Epithelial cell of esophagus (primary cell): ENCODE results near the gene TRAPPC12.

Source experiments
- DNase-seq: peaks from one replicate; pipeline ENCODE4 v3.0.0; 2010; ENCODE audit warnings: low read depth
- H3K4me3 ChIP-seq: 2 replicates; pipeline ENCODE4 v1.5.1; 2011; ENCODE audit warnings: mild to moderate bottlenecking, low read length, control low read depth
- TF ChIP-seq, protein P1 (sequence below): IDR thresholded peaks from 2 replicates; pipeline ENCODE4 v1.5.1; 2011; ENCODE audit warnings: low read depth, mild to moderate bottlenecking, low read length, control low read depth, inconsistent platforms; ENCODE audit not compliant: insufficient read depth; ENCODE audit errors: missing control alignments

The TRAPPC12 gene

DNA sequence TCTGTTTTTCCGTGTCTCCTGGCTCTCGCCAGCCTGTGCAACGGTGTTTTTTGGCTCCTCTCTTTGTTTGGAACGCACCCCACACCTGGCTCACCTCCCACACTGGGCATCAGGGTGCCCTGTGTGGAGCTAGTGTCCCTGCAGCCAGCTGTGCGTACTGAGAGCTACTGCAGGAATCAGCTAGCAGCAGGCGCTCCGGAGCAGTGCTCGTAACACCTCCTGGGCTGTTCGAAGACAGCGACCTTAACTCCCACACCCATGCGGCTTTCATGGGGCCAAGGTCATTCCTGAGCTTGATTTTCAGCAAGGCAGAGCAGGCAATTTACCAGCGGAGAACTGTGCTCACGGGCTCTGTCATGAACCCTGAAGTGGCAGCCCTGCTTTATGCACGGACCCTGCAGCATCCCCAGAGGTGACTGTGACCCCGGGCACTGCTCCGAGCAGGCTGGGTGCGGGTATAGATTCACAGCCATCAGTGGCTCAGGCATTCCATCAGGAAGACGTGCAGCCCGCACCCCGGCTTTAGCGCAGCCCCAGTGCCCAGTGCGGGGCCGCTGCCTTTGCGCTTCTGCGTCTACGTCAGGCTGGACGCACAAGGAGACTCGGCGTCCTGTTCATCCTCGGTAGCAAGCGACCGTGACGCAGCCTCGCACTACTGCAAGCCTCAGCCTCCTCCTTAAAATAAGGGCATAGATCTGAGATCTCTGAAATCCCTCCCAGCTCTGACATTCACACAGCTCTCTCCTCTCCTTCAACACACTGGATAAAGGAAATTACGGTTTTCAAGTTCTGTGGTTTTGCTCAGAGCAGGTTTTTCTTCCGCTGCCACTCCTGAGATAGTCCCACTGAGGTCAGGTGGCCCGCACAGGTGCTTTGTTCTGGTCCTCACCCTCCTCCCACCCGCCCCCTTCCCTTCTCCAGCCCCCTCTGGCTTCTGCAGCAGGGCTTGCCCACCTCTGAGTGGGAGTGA lies 81.6 kb downstream of the TRAPPC12 start:
- no peak overlapping the region for H3K4me3 ChIP-seq
- no peak for DNase-seq
- TF ChIP-seq, protein P1, sequence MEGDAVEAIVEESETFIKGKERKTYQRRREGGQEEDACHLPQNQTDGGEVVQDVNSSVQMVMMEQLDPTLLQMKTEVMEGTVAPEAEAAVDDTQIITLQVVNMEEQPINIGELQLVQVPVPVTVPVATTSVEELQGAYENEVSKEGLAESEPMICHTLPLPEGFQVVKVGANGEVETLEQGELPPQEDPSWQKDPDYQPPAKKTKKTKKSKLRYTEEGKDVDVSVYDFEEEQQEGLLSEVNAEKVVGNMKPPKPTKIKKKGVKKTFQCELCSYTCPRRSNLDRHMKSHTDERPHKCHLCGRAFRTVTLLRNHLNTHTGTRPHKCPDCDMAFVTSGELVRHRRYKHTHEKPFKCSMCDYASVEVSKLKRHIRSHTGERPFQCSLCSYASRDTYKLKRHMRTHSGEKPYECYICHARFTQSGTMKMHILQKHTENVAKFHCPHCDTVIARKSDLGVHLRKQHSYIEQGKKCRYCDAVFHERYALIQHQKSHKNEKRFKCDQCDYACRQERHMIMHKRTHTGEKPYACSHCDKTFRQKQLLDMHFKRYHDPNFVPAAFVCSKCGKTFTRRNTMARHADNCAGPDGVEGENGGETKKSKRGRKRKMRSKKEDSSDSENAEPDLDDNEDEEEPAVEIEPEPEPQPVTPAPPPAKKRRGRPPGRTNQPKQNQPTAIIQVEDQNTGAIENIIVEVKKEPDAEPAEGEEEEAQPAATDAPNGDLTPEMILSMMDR = no peak

DNA sequence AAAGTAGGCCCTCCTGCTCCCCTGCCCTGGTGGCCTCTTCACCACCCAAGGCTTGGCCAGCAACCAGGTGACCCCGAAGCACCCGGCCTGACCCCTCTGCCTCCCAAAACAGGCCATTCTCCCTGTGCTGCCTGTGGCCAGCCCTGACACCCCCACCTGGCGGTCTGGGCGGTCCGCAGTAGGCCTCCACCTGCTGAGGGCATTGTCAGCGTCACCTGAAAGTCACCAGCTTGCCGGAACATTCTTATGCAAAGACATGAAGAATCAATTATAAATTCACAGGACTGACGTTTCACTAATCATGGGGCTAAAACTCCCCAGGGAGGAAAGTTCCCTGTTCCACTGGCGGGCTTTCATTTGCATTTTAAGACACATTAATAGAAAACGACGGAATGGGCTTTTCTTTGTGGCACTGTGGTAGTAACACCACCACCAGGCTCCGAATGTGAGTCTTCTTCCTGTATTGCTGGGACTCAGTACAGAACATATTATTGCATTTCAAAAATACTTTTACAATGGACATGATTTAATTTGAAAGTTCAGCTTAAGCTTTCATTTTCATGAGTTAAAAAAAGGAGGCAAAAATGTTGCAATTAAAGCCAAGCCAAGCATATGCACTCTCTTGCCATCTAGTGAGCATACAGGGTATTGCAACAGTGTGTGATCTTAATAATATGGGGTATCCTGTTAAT lies 82.5 kb downstream of the TRAPPC12 start:
- no peak overlapping the region for H3K4me3 ChIP-seq
- TF ChIP-seq, protein P1 = peak; percentile 91
- peak; percentile 61 for DNase-seq

DNA sequence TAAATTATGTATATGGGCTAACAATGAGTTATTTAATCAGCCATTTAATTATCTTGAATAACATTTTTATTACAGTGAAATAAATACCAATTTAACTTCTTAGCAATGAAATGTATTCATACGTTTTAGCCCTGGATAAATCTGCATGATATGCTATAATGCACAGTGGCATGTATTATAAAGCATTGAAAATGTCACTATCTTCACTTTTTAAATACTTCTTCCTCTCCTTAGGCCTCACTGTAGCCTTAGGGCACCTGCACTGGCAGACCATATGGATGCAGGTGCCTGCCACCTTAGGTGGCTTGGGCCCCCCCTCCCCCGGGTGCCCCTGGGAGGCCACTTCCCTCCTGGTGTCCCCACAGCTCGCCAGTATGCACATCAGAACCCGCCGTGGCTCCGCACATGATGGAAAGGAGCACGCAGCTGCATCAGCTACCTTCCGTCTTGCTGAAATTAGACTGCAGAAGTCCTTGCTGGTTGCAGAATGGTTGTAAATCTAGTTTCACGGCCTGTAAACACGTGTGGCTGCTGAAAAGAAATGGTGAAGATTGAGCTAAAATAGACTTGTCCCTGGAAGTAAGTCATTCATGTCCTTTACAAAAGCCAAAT lies 83.1 kb downstream of the TRAPPC12 start:
- TF ChIP-seq, protein P1 = no peak
- no peak for DNase-seq
- H3K4me3 ChIP-seq = no peak overlapping the region

DNA sequence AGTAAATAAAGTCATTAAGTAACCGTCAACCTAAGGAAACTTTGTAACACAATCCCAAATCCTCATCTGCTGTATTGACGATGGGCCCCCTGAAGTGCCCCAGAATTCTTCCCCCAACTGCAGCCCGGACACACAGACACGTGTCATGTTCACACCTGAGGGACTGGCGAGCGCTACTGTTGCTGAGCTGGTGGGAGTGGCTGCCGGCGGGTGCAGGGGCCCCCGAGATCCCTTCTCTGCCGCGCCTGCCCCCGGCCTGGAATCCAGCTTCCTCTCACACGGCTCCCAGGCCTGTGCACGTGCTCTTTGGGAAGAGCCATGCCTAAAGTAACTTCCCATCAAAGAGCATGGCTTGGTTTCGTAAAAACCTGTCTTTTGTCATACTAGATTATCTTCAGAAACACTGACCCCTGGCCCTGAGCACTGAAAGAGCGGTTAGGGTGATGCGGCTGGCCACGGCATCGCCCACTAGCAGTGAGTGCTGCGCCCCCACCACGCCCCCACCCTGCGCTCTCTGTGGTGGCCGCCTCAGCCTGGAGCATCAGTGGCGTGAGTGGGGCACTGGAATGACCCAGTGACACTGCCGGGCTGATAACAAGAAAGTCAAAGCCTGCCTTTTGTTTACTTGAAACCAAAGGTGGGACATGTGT lies 83.8 kb downstream of the TRAPPC12 start:
- H3K4me3 ChIP-seq = no peak overlapping the region
- TF ChIP-seq, protein P1 = no peak
- DNase-seq = no peak

DNA sequence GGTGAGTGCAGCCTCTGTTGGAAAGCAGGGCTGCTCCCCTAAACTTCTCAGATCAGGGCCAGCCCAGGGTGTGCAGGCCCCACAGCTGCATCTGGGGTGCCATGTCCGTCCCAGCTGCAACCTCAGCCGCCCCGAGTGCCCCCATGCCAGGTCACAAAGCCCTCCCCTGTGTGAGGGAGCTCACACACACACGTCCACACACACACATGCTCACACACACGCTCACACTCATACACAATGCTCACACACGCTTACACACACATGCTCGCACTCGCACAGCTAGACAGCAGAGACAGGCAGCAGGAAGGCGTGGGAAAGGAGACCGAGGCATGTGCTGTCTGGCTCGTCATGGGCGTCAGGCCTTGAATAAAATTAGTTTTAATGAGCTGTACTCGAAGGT lies 84.5 kb downstream of the TRAPPC12 start:
- DNase-seq = no peak
- no peak overlapping the region for H3K4me3 ChIP-seq
- TF ChIP-seq, protein P1 = no peak

DNA sequence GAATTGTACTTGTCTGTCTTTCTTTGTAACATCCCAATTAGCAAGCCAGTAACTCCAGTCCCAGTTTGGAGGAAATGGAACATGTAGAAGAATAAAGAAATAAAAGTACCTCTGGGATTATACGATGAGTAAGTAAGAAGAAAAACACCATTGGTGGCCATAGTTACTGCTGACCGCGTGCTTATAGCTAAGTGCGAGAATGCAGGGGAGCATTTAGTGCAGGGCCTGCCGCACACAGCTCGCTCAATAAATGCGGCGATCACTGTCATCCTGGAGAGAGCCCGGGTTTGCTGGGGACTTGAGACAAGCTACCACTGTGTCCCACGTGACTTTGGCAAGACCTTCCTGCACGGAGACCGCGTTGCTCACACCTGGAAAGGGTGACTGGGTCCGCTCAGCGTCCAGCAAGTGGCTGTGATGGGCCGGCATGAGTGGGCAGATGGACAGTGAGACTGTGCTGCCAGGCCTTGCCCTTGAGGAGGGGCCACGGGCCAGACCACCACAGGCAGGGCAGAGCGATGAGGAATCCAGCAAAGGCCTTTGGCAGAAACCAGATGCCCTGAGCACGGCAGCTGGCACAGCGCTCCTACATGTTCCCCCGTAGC lies 85.0 kb downstream of the TRAPPC12 start:
- no peak for DNase-seq
- TF ChIP-seq, protein P1 = no peak
- H3K4me3 ChIP-seq = no peak overlapping the region
